ENCODE measurements around the gene MIGA1. TPM values are rescaled to one million over a fixed set of nuclear protein-coding genes. Genes with fewer than 3 reads are reported as not detected.
"Not testable (repeated sequence)": the region's sequence is repeated elsewhere in the genome, so short reads cannot be mapped to it uniquely, and the experiment has no call there.

MIGA1 gene
- 6.2 TPM for polyA plus RNA-seq (2013, experiment 1 of 4)
- polyA plus RNA-seq (2013, experiment 2 of 4), result 6.9 TPM
- polyA plus RNA-seq (2013, experiment 3 of 4), result 6.6 TPM
- 6.8 TPM for polyA plus RNA-seq (2013, experiment 4 of 4)

DNA sequence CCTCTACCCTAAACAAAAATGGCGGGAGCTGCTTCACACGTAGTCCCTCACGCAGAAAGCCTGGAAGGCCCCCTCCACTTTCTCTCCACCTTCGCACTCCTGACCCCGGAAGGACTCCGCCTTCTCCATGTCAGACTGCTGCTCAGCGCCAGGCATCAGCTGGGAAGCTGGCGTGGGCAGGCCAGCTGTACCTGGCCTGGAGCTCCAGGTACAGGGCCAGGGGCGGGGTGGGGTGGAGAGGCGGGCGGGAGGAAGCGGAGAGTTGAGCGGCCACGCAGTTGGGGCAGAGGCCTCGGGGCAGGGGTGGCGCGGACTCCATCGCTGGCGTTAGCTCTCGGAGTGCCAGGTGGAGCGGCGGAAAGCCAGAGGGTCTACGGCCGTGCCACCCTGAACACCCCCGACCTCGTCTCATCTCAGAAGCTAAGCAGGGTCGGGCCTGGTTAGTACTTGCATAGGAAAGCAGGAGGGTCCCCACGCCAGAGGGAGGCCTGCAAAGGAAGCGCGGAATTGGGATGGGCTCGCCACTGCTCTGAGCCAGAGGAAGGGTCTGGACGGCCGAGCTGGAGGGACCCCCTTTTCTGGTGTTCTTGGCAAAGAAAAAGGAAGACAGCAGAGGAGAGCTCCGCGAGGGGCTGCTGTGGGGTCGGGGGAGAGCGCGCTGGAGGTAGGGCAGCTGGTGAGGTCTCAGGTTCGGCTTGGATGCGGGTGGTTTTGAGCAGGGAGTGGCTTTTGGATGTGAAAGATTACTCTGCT is at the start of gene MIGA1:
Gene MIGA1, plus strand, starts transcription at position 121 of the 753 bp plus-strand sequence. CDS start 3,604 bp downstream, outside the sequence.
- Histone ChIP-seq H3K36me3 (ENCODE audit: control insufficient read depth, insufficient read depth, low read length) (peaks cover 4% of the 10 kb centered on the region), H3K9me3 (ENCODE audit: control insufficient read depth, low read length) (no peaks in the 10 kb centered on the region), H3K4me1 (ENCODE audit: control insufficient read depth, insufficient read depth, low read length) (no peaks in the 10 kb centered on the region), H3K27ac (ENCODE audit: insufficient read depth, low read depth, low read length, poor library complexity, severe bottlenecking) (no peak within 1 kb of the TSS), H3K4me3 (ENCODE audit: insufficient read depth, low read depth, low read length) (peak within 1 kb of the TSS; percentile 84), H3K27me3 (ENCODE audit: control insufficient read depth, insufficient read depth, low read length, poor library complexity, severe bottlenecking) (no peaks in the 10 kb centered on the region)
- WGBS, 2 experiments, result 1% methylated on average over 40 of the region's 40 CpGs

GRCh38 chr1:77732090-77732489 is 47.4 kb upstream of the MIGA1 start:
- no peak overlapping the region for H3K4me3 ChIP-seq (ENCODE audit: insufficient read depth, low read depth, low read length)
- no peaks in the 10 kb centered on the region for H3K4me1 ChIP-seq (ENCODE audit: control insufficient read depth, insufficient read depth, low read length)
- 100% methylated on average over 1 of the region's 1 CpG; no CpG with 5 or more reads in 1 of the 2 experiments for WGBS, 2 experiments
- H3K27ac ChIP-seq (ENCODE audit: insufficient read depth, low read depth, low read length, poor library complexity, severe bottlenecking), result no peak overlapping the region
- peaks cover 6% of the 10 kb centered on the region for H3K36me3 ChIP-seq (ENCODE audit: control insufficient read depth, insufficient read depth, low read length)
- no peaks in the 10 kb centered on the region for H3K27me3 ChIP-seq (ENCODE audit: control insufficient read depth, insufficient read depth, low read length, poor library complexity, severe bottlenecking)
- no peaks in the 10 kb centered on the region for H3K9me3 ChIP-seq (ENCODE audit: control insufficient read depth, low read length)

DNA sequence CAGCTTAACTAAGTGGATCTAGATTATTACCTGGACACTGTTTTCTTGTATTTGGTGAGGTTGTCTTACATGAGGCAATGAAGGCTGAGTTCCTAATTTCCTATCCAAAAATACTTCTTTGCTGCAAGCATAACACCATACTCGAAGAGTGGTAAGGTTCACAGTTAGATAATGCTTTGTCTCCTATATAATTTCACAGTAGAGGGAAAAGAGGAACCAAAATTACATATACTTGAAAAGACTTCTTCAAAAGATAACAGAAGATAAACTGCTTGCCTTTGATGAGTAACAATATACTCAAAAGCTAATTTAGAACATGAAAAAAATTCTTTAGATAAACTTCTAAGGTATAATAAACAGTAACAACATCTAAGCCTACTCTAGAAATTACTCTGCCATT is 40.2 kb upstream of the MIGA1 start:
- WGBS, 2 experiments, result 75% methylated on average over 1 of the region's 1 CpG; no CpG with 5 or more reads in 1 of the 2 experiments
- no peaks in the 10 kb centered on the region for H3K36me3 ChIP-seq (ENCODE audit: control insufficient read depth, insufficient read depth, low read length)

DNA sequence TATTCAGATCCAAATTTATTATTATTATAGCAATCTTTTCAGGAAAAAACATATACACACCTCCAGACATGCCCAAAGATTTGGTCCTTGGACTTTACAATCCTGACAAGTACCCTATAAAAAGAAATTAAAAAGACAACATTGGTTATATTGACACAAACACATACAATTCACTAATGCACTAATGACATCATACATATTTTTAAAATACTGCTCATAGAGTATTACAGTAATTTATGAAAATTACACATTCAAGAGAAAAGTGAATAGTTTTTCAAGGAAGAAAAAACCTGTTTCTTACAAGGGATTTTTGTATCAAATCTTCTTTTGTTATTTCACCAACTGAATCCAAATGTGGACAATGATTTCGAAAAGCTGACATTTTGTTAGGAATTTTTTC is 38.1 kb upstream of the MIGA1 start:
- H3K4me1 ChIP-seq (ENCODE audit: control insufficient read depth, insufficient read depth, low read length), result no peaks in the 10 kb centered on the region

More for the DNA sequence above, 40.2 kb upstream of the MIGA1 start:
- Histone ChIP-seq H3K4me1 (ENCODE audit: control insufficient read depth, insufficient read depth, low read length) (no peaks in the 10 kb centered on the region), H3K4me3 (ENCODE audit: insufficient read depth, low read depth, low read length) (no peak overlapping the region), H3K27ac (ENCODE audit: insufficient read depth, low read depth, low read length, poor library complexity, severe bottlenecking) (no peak overlapping the region), H3K9me3 (ENCODE audit: control insufficient read depth, low read length) (no peaks in the 10 kb centered on the region), H3K27me3 (ENCODE audit: control insufficient read depth, insufficient read depth, low read length, poor library complexity, severe bottlenecking) (no peaks in the 10 kb centered on the region)

GRCh38 chr1:77742011-77742555 is 37.4 kb upstream of the MIGA1 start:
- 93 to 97% methylated on average over 3 of the region's 3 CpGs for WGBS, 2 experiments

More for the DNA sequence above, 38.1 kb upstream of the MIGA1 start:
- 92 to 100% methylated on average over 1 of the region's 1 CpG for WGBS, 2 experiments
- no peaks in the 10 kb centered on the region for H3K9me3 ChIP-seq (ENCODE audit: control insufficient read depth, low read length)
- no peak overlapping the region for H3K27ac ChIP-seq (ENCODE audit: insufficient read depth, low read depth, low read length, poor library complexity, severe bottlenecking)
- H3K27me3 ChIP-seq (ENCODE audit: control insufficient read depth, insufficient read depth, low read length, poor library complexity, severe bottlenecking), result no peaks in the 10 kb centered on the region
- no peaks in the 10 kb centered on the region for H3K36me3 ChIP-seq (ENCODE audit: control insufficient read depth, insufficient read depth, low read length)
- no peak overlapping the region for H3K4me3 ChIP-seq (ENCODE audit: insufficient read depth, low read depth, low read length)

DNA sequence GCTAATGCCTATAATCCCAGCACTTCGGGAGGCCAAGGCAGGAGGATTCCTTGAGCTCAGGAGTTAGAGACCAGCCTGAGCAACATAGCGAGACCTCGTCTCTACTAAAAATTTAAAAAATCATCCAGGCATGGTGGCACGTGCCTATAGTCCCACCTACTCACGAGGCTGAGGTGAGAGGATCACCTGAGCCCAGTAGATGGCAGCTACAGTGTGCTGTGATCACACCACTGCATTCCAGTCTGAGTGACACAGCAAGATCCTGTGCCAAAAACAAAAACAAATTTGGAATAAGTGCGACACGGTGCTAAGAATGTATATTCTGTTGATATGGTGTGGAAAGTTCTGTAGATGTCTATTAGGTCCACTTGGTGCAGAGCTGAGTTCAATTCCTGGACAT is 34.9 kb upstream of the MIGA1 start:
- 89 to 92% methylated on average over 7 of the region's 7 CpGs for WGBS, 2 experiments
- H3K9me3 ChIP-seq (ENCODE audit: control insufficient read depth, low read length), result no peaks in the 10 kb centered on the region

More at GRCh38 chr1:77742011-77742555, 37.4 kb upstream of the MIGA1 start:
- H3K36me3 ChIP-seq (ENCODE audit: control insufficient read depth, insufficient read depth, low read length), result no peaks in the 10 kb centered on the region
- H3K4me3 ChIP-seq (ENCODE audit: insufficient read depth, low read depth, low read length), result no peak overlapping the region
- H3K9me3 ChIP-seq (ENCODE audit: control insufficient read depth, low read length), result no peaks in the 10 kb centered on the region
- no peak overlapping the region for H3K27ac ChIP-seq (ENCODE audit: insufficient read depth, low read depth, low read length, poor library complexity, severe bottlenecking)
- no peaks in the 10 kb centered on the region for H3K27me3 ChIP-seq (ENCODE audit: control insufficient read depth, insufficient read depth, low read length, poor library complexity, severe bottlenecking)
- H3K4me1 ChIP-seq (ENCODE audit: control insufficient read depth, insufficient read depth, low read length), result no peaks in the 10 kb centered on the region

DNA sequence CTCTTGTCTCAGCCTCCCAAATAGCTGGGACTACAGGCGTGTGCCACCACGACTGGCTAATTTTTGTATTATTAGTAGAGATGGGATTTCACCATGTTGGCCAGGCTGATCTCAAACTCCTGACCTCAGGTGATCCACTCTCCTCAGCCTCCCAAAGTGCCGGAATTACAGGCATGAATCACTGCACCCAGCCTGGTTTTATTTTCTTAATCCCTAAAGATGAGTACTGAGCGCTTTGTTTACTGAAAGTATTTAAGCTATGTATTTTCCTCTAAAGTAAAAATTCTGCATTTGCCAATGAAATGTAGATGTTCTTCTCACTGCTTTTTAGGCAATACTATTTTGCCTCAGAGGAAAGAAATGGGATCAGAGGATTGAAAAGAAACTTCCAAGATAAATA is 30.0 kb upstream of the MIGA1 start:
- H3K4me3 ChIP-seq (ENCODE audit: insufficient read depth, low read depth, low read length); H3K9me3 ChIP-seq (ENCODE audit: control insufficient read depth, low read length); H3K27ac ChIP-seq (ENCODE audit: insufficient read depth, low read depth, low read length, poor library complexity, severe bottlenecking); H3K36me3 ChIP-seq (ENCODE audit: control insufficient read depth, insufficient read depth, low read length); H3K27me3 ChIP-seq (ENCODE audit: control insufficient read depth, insufficient read depth, low read length, poor library complexity, severe bottlenecking); H3K4me1 ChIP-seq (ENCODE audit: control insufficient read depth, insufficient read depth, low read length): not testable (repeated sequence)
- 90 to 95% methylated on average over 3 to 4 of the region's 4 CpGs for WGBS, 2 experiments

More for the DNA sequence above, 34.9 kb upstream of the MIGA1 start:
- H3K4me1 ChIP-seq (ENCODE audit: control insufficient read depth, insufficient read depth, low read length), result no peaks in the 10 kb centered on the region
- no peak overlapping the region for H3K27ac ChIP-seq (ENCODE audit: insufficient read depth, low read depth, low read length, poor library complexity, severe bottlenecking)
- no peaks in the 10 kb centered on the region for H3K36me3 ChIP-seq (ENCODE audit: control insufficient read depth, insufficient read depth, low read length)
- no peak overlapping the region for H3K4me3 ChIP-seq (ENCODE audit: insufficient read depth, low read depth, low read length)
- no peaks in the 10 kb centered on the region for H3K27me3 ChIP-seq (ENCODE audit: control insufficient read depth, insufficient read depth, low read length, poor library complexity, severe bottlenecking)

GRCh38 chr1:77756052-77756754 is 23.2 kb upstream of the MIGA1 start:
- H3K27me3 ChIP-seq (ENCODE audit: control insufficient read depth, insufficient read depth, low read length, poor library complexity, severe bottlenecking), result no peaks in the 10 kb centered on the region

GRCh38 chr1:77757066-77757584 is 22.3 kb upstream of the MIGA1 start:
- H3K4me1 ChIP-seq (ENCODE audit: control insufficient read depth, insufficient read depth, low read length), result no peaks in the 10 kb centered on the region
- H3K27me3 ChIP-seq (ENCODE audit: control insufficient read depth, insufficient read depth, low read length, poor library complexity, severe bottlenecking), result no peaks in the 10 kb centered on the region
- WGBS, 2 experiments, result 91 to 100% methylated on average over 1 of the region's 1 CpG
- H3K27ac ChIP-seq (ENCODE audit: insufficient read depth, low read depth, low read length, poor library complexity, severe bottlenecking), result no peak overlapping the region
- H3K36me3 ChIP-seq (ENCODE audit: control insufficient read depth, insufficient read depth, low read length), result no peaks in the 10 kb centered on the region
- H3K9me3 ChIP-seq (ENCODE audit: control insufficient read depth, low read length), result no peaks in the 10 kb centered on the region
- H3K4me3 ChIP-seq (ENCODE audit: insufficient read depth, low read depth, low read length), result no peak overlapping the region

More at GRCh38 chr1:77756052-77756754, 23.2 kb upstream of the MIGA1 start:
- H3K4me3 ChIP-seq (ENCODE audit: insufficient read depth, low read depth, low read length), result no peak overlapping the region
- H3K9me3 ChIP-seq (ENCODE audit: control insufficient read depth, low read length), result no peaks in the 10 kb centered on the region
- H3K36me3 ChIP-seq (ENCODE audit: control insufficient read depth, insufficient read depth, low read length), result no peaks in the 10 kb centered on the region
- WGBS, 2 experiments, result 80 to 88% methylated on average over 1 of the region's 1 CpG
- no peak overlapping the region for H3K27ac ChIP-seq (ENCODE audit: insufficient read depth, low read depth, low read length, poor library complexity, severe bottlenecking)
- H3K4me1 ChIP-seq (ENCODE audit: control insufficient read depth, insufficient read depth, low read length), result no peaks in the 10 kb centered on the region

DNA sequence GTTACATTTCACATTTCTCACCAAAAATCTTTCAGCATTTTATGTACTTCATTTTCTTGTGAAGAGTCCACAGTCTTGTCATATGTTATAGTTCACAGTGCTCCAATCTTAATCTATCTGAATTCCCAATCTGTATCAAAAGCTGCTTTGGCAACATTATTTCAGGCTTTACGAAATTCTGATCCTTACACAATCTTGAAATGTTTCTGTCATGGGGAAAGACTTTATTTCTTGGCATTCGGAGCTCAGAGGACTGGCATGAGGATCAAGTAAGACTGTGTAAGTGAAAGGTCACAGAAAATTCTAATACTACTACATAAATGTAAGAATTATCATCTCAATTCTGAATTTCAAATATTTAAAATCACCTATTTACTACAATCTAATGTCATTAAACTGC is 21.8 kb upstream of the MIGA1 start:
- no peaks in the 10 kb centered on the region for H3K27me3 ChIP-seq (ENCODE audit: control insufficient read depth, insufficient read depth, low read length, poor library complexity, severe bottlenecking)
- H3K4me3 ChIP-seq (ENCODE audit: insufficient read depth, low read depth, low read length), result no peak overlapping the region
- 88 to 94% methylated on average over 1 of the region's 2 CpGs for WGBS, 2 experiments
- no peak overlapping the region for H3K27ac ChIP-seq (ENCODE audit: insufficient read depth, low read depth, low read length, poor library complexity, severe bottlenecking)
- no peaks in the 10 kb centered on the region for H3K9me3 ChIP-seq (ENCODE audit: control insufficient read depth, low read length)
- no peaks in the 10 kb centered on the region for H3K4me1 ChIP-seq (ENCODE audit: control insufficient read depth, insufficient read depth, low read length)
- no peaks in the 10 kb centered on the region for H3K36me3 ChIP-seq (ENCODE audit: control insufficient read depth, insufficient read depth, low read length)

All from ectodermal cell (in vitro differentiated cells).